BJ (cell line): ENCODE measurements around the gene WNT3. TPM values are rescaled to one million over a fixed set of nuclear protein-coding genes. Genes with fewer than 3 reads are reported as not detected.
"Not testable (repeated sequence)": the region's sequence is repeated elsewhere in the genome, so short reads cannot be mapped to it uniquely, and the experiment has no call there.

ENCODE experiments used
- CTCF ChIA-PET: fragments of 350-600 bp; formaldehyde crosslinking; extraction: SDS; loops from one replicate; lab custom pipeline; 2021; ENCODE audit warnings: antibody characterized with exemption, inconsistent platforms; lab: Yijun Ruan, JAX
- POLR2A ChIA-PET: fragments of 300-600 bp; sonication (Branson Sonifier 250); formaldehyde crosslinking; extraction: SDS; loops from one replicate; lab custom pipeline; 2021; ENCODE audit warnings: antibody characterized with exemption; lab: Charles Lee
- DNase-seq: peaks from one replicate; pipeline ENCODE4 v3.0.0-alpha.2; 2011; ENCODE audit warnings: low read depth
- H3K27me3 ChIP-seq: 2 replicates; pipeline ENCODE4 v1.6.0; 2011; ENCODE audit warnings: low read length; ENCODE audit not compliant: control insufficient read depth, insufficient read depth
- H3K36me3 ChIP-seq: 2 replicates; pipeline ENCODE4 v1.5.1; 2011; ENCODE audit warnings: low read length; ENCODE audit not compliant: control insufficient read depth, insufficient read depth
- H3K4me3 ChIP-seq: 2 replicates; pipeline ENCODE4 v1.5.1; 2011; ENCODE audit warnings: low read depth, mild to moderate bottlenecking, control low read depth, low read length
- CTCF ChIP-seq: IDR thresholded peaks from 2 replicates; pipeline ENCODE4 v1.5.1; 2011; ENCODE audit warnings: low read depth, mild to moderate bottlenecking, control low read depth, inconsistent platforms, low read length, moderate library complexity; ENCODE audit not compliant: insufficient read depth
- polyA plus RNA-seq: library from polyadenylated mRNA; depleted of rRNA; stranded (reverse); fragments of >200 nt; gene quantifications from 2 replicates; pipeline ENCODE4 v1.2.3, GENCODE V29; 2011

Gene WNT3
- polyA plus RNA-seq, 1 experiment = 2.8 TPM

GRCh38 chr17:46771561-46772474 is 46.7 kb downstream of the WNT3 start:
- POLR2A ChIA-PET = no interaction called here
- H3K4me3 ChIP-seq = peak overlapping the region; percentile 51
- H3K36me3 ChIP-seq = peaks cover 2% of the 10 kb centered on the region; the same call in 1 of the 2 replicates
- CTCF ChIA-PET = no interaction called here
- no peaks in the 10 kb centered on the region for H3K27me3 ChIP-seq
- no peak for TF ChIP-seq CTCF
- DNase-seq = no peak

GRCh38 chr17:46770818-46771560 is 47.5 kb downstream of the WNT3 start:
- peaks cover 2% of the 10 kb centered on the region; the same call in 1 of the 2 replicates for H3K36me3 ChIP-seq
- H3K4me3 ChIP-seq = peak overlapping the region; percentile 37
- ChIA-PET POLR2A (no interaction called here), CTCF (no interaction called here)
- no peak for DNase-seq
- H3K27me3 ChIP-seq = no peaks in the 10 kb centered on the region
- peak; percentile 24; the same call in 1 of the 2 replicates for TF ChIP-seq CTCF

- DNase-seq = no peak
- no peaks in the 10 kb centered on the region for H3K27me3 ChIP-seq
- ChIA-PET CTCF (no interaction called here), POLR2A (no interaction called here)
- no peak for TF ChIP-seq CTCF
- peaks cover 2% of the 10 kb centered on the region; the same call in 1 of the 2 replicates for H3K36me3 ChIP-seq
- no peak overlapping the region for H3K4me3 ChIP-seq
Observed at GRCh38 chr17:46770439-46770817, 48.1 kb downstream of the WNT3 start.

- POLR2A ChIA-PET = no interaction called here
- CTCF ChIA-PET = no interaction called here
- H3K4me3 ChIP-seq = no peak overlapping the region
- TF ChIP-seq CTCF = no peak
- peaks cover 2% of the 10 kb centered on the region; the same call in 1 of the 2 replicates for H3K36me3 ChIP-seq
- no peaks in the 10 kb centered on the region for H3K27me3 ChIP-seq
- no peak for DNase-seq
Observed at GRCh38 chr17:46769531-46770438, 48.7 kb downstream of the WNT3 start.

- H3K36me3 ChIP-seq, POLR2A ChIA-PET, H3K27me3 ChIP-seq, CTCF ChIA-PET, DNase-seq, H3K4me3 ChIP-seq: not testable (repeated sequence)
Observed at GRCh38 chr17:46768896-46769295, 49.6 kb downstream of the WNT3 start.
